HepG2 (cell line): ENCODE results near the gene HTR6. TPM values are rescaled to one million over a fixed set of nuclear protein-coding genes. Genes with fewer than 3 reads are reported as not detected.

Experiments
- ATAC-seq: fragments of 200-7000 bp; cut with Tn5 transposase; 3 replicates; pipeline ENCODE4 v1.9.1; 2020; ENCODE audit warnings: mild to moderate bottlenecking, moderate library complexity
- BruUV-seq: library from RNA; stranded (reverse); fragments of 400-500 nt; replicated peaks from 2 replicates; lab custom pipeline; 2021; lab: Mats Ljungman, UMichigan
- CTCF ChIA-PET: fragments of 300-600 bp; formaldehyde crosslinking; extraction: SDS; loops from one replicate; lab custom pipeline; 2021; ENCODE audit warnings: low total read pairs, inconsistent platforms, low intra/inter-chr PET ratio; lab: Yijun Ruan, JAX
- POLR2A ChIA-PET: fragments of 350-600 bp; sonication (Branson Sonifier 250); formaldehyde crosslinking; loops from one replicate; lab custom pipeline; 2020; ENCODE audit warnings: antibody characterized with exemption, inconsistent platforms; lab: Yijun Ruan, JAX
- DNase-seq: peaks from one replicate; pipeline ENCODE4 v3.0.0-alpha.2; 2015; ENCODE audit warnings: low spot score
- FAIRE-seq: peaks from 3 replicates; lab custom pipeline; 2011; peaks lifted over from hg19 to GRCh38; lab: Jason Lieb, UNC
- H2AFZ ChIP-seq: one replicate; pipeline ENCODE4 v1.6.1; 2011; ENCODE audit warnings: low read length, inconsistent platforms
- H3K27ac ChIP-seq: fragments of 300-600 bp; 3 replicates; pipeline ENCODE4 v1.8.0; 2011; ENCODE audit warnings: mixed run types, mild to moderate bottlenecking, mixed read lengths, low read length, inconsistent platforms; ENCODE audit not compliant: insufficient read depth; ENCODE audit errors: extremely low read length
- H3K27me3 ChIP-seq, 2 experiments: fragments of 200-600 bp in 1 of 2; 2 replicates in 1 of 2; 3 replicates in 1 of 2; pipeline versions ENCODE4 v1.6.0 to v1.8.0; 2011; ENCODE audit warnings: low read length in 2 of 2, mild to moderate bottlenecking in 2 of 2, moderate library complexity in 2 of 2, inconsistent platforms in 1 of 2; ENCODE audit not compliant: insufficient read depth in 2 of 2, control insufficient read depth in 1 of 2
- H3K36me3 ChIP-seq, 2 experiments: fragments of 200-600 bp in 1 of 2; replicated peaks in 1 of 2; 2 replicates in 1 of 2; 3 replicates in 1 of 2; pipeline versions ENCODE4 v1.5.1 to v1.8.0; 2011; ENCODE audit warnings: low read length in 2 of 2, inconsistent platforms in 1 of 2; ENCODE audit not compliant: insufficient read depth in 2 of 2, control insufficient read depth in 1 of 2
- H3K4me1 ChIP-seq: 2 replicates; pipeline ENCODE4 v1.5.1; 2012; ENCODE audit warnings: low read length, inconsistent platforms; ENCODE audit not compliant: insufficient read depth
- H3K4me2 ChIP-seq: 2 replicates; pipeline ENCODE4 v1.6.0; 2011; ENCODE audit warnings: low read depth, low read length, inconsistent platforms
- H3K4me3 ChIP-seq, 3 experiments: fragments of 200-600 bp in 1 of 3; sonication (generic), shearing (Covaris generic) in 1 of 3; replicated peaks in 1 of 3; 2 replicates each; pipeline ENCODE4 v1.5.1; 2011 to 2016; ENCODE audit warnings: low read length in 3 of 3, inconsistent platforms in 2 of 3, low read depth in 2 of 3, mild to moderate bottlenecking in 2 of 3, control low read depth in 1 of 3, mixed read lengths in 1 of 3; ENCODE audit not compliant: insufficient read depth in 1 of 3
- H3K79me2 ChIP-seq: one replicate; pipeline ENCODE4 v1.6.1; 2011; ENCODE audit warnings: low read length, inconsistent platforms; ENCODE audit not compliant: insufficient read depth
- H3K9ac ChIP-seq: 2 replicates; pipeline ENCODE4 v1.6.0; 2011; ENCODE audit warnings: mild to moderate bottlenecking, low read depth, low read length, inconsistent platforms; ENCODE audit not compliant: insufficient read depth
- H3K9me3 ChIP-seq: 2 replicates; pipeline ENCODE4 v1.5.1; 2012; ENCODE audit warnings: mild to moderate bottlenecking, low read length
- H4K20me1 ChIP-seq: 2 replicates; pipeline ENCODE4 v1.6.0; 2011; ENCODE audit warnings: inconsistent platforms, mild to moderate bottlenecking, low read length, moderate library complexity; ENCODE audit not compliant: insufficient read depth
- ARID5B ChIP-seq: IDR thresholded peaks from 2 replicates; pipeline ENCODE4 v1.4.0; 2020; ENCODE audit warnings: mild to moderate bottlenecking, missing genetic modification reagents
- ATF7 ChIP-seq, 2 experiments: fragments of 450-650 bp in 1 of 2; sonication (generic) in 1 of 2; formaldehyde crosslinking in 1 of 2; IDR thresholded peaks; 2 replicates each; pipeline versions ENCODE4 v1.4.0 to v1.6.1; 2016 to 2020; ENCODE audit warnings: antibody characterized with exemption in 1 of 2, mild to moderate bottlenecking in 1 of 2, missing genetic modification reagents in 1 of 2
- FOXP1 ChIP-seq, 2 experiments: fragments of 450-650 bp in 1 of 2; IDR thresholded peaks; 2 replicates each; pipeline ENCODE4 v1.6.1; 2017 to 2018; ENCODE audit warnings: antibody characterized with exemption in 1 of 2
- MXD1 ChIP-seq: sonication (generic); formaldehyde crosslinking; IDR thresholded peaks from 2 replicates; pipeline ENCODE4 v1.4.0; 2020; ENCODE audit warnings: mild to moderate bottlenecking, missing genetic modification reagents
- REPIN1 ChIP-seq: sonication (generic); formaldehyde crosslinking; IDR thresholded peaks from 2 replicates; pipeline ENCODE4 v1.8.0; 2022; ENCODE audit warnings: missing genetic modification reagents, low read depth, mild to moderate bottlenecking, borderline replicate concordance
- SIX4 ChIP-seq: sonication (generic); formaldehyde crosslinking; IDR thresholded peaks from 2 replicates; pipeline ENCODE4 v1.4.0; 2020; ENCODE audit warnings: missing genetic modification reagents
- ZNF788 ChIP-seq: sonication (generic); formaldehyde crosslinking; IDR thresholded peaks from 2 replicates; pipeline ENCODE4 v1.5.0; 2020; ENCODE audit warnings: mild to moderate bottlenecking, missing genetic modification reagents, borderline replicate concordance
- ZUFSP ChIP-seq: sonication (generic); formaldehyde crosslinking; IDR thresholded peaks from 2 replicates; pipeline ENCODE4 v1.9.0; 2021; ENCODE audit warnings: missing genetic modification reagents, mild to moderate bottlenecking, borderline replicate concordance
- WGBS: methylation state at CpG from one replicate; pipeline ENCODE4 v1.1.6; 2017; ENCODE audit warnings: low lambda C conversion rate; 5-methylcytosine and 5-hydroxymethylcytosine counted together
- in situ Hi-C: cut with HindIII; loops from 2 replicates; pipeline ENCODE4 v1.10.0; 2017; ENCODE audit warnings: low pct_unique_long_range_greater_than_20kb; ENCODE audit not compliant: extremely low pct_ligation_motif_present
- intact Hi-C: fragments of 100-400 bp; cut with micrococcal nuclease; formaldehyde crosslinking; loops from one replicate; pipeline ENCODE4 v1.10.0; 2022; ENCODE audit not compliant: unreplicated experiment
- polyA plus RNA-seq, 8 experiments: library from polyadenylated mRNA; depleted of rRNA in 3 of 8; stranded (reverse) in 7 of 8; unstranded in 1 of 8; fragments of >200 nt; fragmentation: Illumina TruSeq in 4 of 8; extraction: Trizol in 4 of 8; gene quantifications; 2 replicates each; pipeline versions ENCODE4 v1.2.1 to v1.2.3, GENCODE V29; 2011 to 2016; ENCODE audit warnings: low read depth in 4 of 8, missing spikeins in 1 of 8, mixed read lengths in 1 of 8; ENCODE audit not compliant: insufficient read depth in 1 of 8
- total RNA-seq, 5 experiments: library from RNA; depleted of rRNA; stranded (reverse); fragments of >200 nt; fragmentation: Illumina TruSeq; extraction: Trizol; gene quantifications; 2 replicates each; pipeline ENCODE4 v1.2.3, GENCODE V29; 2016; ENCODE audit warnings: low read depth in 1 of 5

The HTR6 gene
- total and polyA plus RNA-seq, 2 of the 13 experiments (the other 11 are each of a cell fraction or from before 2014, with no cell fraction given) = 0.04 TPM; not detected in 1

GRCh38 chr1:19654386-19654785 lies 10.3 kb upstream of the HTR6 start (continued):
- TF ChIP-seq ATF7 (IDR thresholded peaks at IDR 0.05) (no peak), ATF7 (CRISPR knock-in tag; IDR thresholded peaks at IDR 0.05) (no peak), ZUFSP (CRISPR knock-in tag) (no peak), ARID5B (peak; percentile 10; the same call in 1 of the 2 replicates), ZNF788 (CRISPR knock-in tag) (no peak)

GRCh38 chr1:19654886-19655717 lies 9.6 kb upstream of the HTR6 start:
- Histone ChIP-seq H3K4me1 (peaks cover 33% of the 10 kb centered on the region), H3K27ac (no peak overlapping the region), H3K4me2 (no peak overlapping the region), H3K27me3 (no peaks in the 10 kb centered on the region), H3K4me3 (no peak overlapping the region), H3K36me3 (no peaks in the 10 kb centered on the region), H3K79me2 (no peaks in the 10 kb centered on the region), H4K20me1 (no peaks in the 10 kb centered on the region), H3K9ac (no peak overlapping the region), H2AFZ (no peak overlapping the region), H3K9me3 (no peaks in the 10 kb centered on the region)
- CTCF ChIA-PET = interaction anchor here (1.2 to 2.1 kb wide), 2 partner anchors 264 to 310 kb away, joined by 3 to 9 read pairs; no protein-coding TSS in a partner anchor
- FAIRE-seq = no peak
- TF ChIP-seq MXD1 (CRISPR knock-in tag) (no peak), FOXP1 (IDR thresholded peaks at IDR 0.05) (no peak), FOXP1 (CRISPR knock-in tag; IDR thresholded peaks at IDR 0.05) (no peak), SIX4 (CRISPR knock-in tag) (no peak), REPIN1 (CRISPR knock-in tag) (no peak)
- no peak for DNase-seq
- in situ Hi-C loops = no loop called here
- WGBS = 93% methylated on average over 7 of the region's 15 CpGs
- intact Hi-C loops = no loop called here
- no peak for ATAC-seq
- POLR2A ChIA-PET = interaction anchor here (1.5 kb wide), 1 partner anchor 343 kb away, joined by 4 read pairs; the partner anchor contains the start of genes AKR7A2 and SLC66A1
- no TSS peak for BruUV-seq
